Measurements from ENCODE around the gene CFAP65. TPM values are rescaled to one million over a fixed set of nuclear protein-coding genes. Genes with fewer than 3 reads are reported as not detected.

CFAP65 gene
- polyA plus RNA-seq, 1 experiment = not detected

DNA sequence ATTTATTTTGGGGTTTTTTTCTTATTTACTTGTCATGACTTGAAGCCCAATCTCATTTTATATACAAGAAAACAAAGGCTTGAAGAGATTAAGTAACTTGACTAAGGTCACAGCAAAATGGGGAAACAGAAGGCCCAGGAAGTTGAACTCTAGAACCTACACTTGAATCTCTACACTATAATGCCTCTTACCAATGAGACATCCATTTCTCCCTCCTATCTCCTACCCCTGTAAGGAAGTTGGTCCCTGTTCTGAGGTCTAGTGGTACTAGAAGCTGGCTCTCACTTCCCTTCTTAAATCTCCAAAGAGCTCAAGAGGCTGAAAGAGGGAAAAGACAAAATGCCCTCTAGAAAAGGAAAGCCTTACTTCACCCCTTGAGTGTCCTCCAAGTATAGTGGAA, 44.9 kb upstream of the CFAP65 start:
- POLR2A ChIA-PET = no interaction called here
- TF ChIP-seq, protein P1, sequence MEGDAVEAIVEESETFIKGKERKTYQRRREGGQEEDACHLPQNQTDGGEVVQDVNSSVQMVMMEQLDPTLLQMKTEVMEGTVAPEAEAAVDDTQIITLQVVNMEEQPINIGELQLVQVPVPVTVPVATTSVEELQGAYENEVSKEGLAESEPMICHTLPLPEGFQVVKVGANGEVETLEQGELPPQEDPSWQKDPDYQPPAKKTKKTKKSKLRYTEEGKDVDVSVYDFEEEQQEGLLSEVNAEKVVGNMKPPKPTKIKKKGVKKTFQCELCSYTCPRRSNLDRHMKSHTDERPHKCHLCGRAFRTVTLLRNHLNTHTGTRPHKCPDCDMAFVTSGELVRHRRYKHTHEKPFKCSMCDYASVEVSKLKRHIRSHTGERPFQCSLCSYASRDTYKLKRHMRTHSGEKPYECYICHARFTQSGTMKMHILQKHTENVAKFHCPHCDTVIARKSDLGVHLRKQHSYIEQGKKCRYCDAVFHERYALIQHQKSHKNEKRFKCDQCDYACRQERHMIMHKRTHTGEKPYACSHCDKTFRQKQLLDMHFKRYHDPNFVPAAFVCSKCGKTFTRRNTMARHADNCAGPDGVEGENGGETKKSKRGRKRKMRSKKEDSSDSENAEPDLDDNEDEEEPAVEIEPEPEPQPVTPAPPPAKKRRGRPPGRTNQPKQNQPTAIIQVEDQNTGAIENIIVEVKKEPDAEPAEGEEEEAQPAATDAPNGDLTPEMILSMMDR (IDR thresholded peaks at IDR 0.05; ENCODE audit: low read depth, low read length) = no peak
- H3K4me3 ChIP-seq (ENCODE audit: low read depth, low read length) = no peak overlapping the region
- no peaks in the 10 kb centered on the region; the same call in 1 of the 2 replicates for H3K9me3 ChIP-seq (ENCODE audit: control insufficient read depth, insufficient read depth, low read length)
- CTCF ChIA-PET = interaction anchor here (1.2 to 4.3 kb wide), 2 partner anchors 18 to 56 kb away, joined by 4 to 17 read pairs; no protein-coding TSS in a partner anchor
- no peak overlapping the region for H3K27ac ChIP-seq (ENCODE audit: low read depth, low read length)
- H3K27me3 ChIP-seq (ENCODE audit: control insufficient read depth, insufficient read depth, low read length) = no peaks in the 10 kb centered on the region
- no peak for DNase-seq (ENCODE audit: low read depth, low spot score)

DNA sequence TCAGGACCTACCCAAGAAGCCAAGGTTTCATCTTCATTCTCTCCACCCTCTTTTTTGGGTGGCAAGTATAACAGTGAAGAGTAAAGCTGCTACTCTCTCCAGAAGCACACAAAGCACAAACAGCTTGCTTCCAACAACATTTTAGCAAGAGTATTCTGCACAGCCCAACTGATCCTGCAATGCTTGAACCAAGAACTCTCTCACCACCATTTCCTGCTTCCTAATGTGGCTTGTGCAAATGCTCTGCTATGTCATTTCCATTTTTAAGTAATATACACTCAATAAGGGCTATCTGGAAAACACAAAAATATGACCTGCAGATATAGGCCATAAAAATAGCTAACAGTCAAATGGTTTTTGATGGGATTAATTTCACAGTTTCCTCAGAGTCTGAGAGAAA, 43.5 kb upstream of the CFAP65 start:
- POLR2A ChIA-PET = no interaction called here
- no peaks in the 10 kb centered on the region for H3K27me3 ChIP-seq (ENCODE audit: control insufficient read depth, insufficient read depth, low read length)

DNA sequence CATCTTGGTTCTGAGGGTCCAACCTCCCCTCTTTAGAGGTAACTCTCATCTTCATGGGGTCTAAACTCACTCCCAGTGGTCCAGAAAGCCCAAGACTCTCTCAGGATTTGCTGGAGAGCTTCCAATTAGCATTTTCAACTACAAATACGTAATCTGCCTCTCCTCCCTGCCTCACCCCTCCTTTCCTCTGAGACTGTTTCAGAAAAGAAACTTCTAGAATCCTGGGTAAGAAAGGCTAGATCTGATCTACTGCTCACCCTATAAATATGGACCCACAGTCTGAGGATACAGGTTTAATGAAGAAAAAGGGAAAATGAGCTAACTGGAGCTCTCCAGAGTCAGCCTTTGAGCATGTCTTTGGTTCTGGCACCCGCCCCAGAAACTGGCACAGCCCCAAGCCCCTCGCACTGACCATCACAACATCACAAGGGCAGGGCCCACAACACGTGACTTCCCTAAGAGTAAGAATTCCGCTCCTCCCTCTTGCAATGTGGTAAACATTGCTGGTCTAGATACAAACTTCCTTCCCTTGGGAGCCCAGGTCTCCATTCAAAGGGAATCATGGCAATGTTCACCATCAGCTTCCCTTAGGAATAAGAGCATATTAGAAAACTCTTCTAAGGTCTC, 41.1 kb upstream of the CFAP65 start:
- ChIA-PET POLR2A (no interaction called here), CTCF (interaction anchor here (0.6 to 1.9 kb wide), 7 partner anchors 9 to 77 kb away, joined by 3 to 5 read pairs (median 3); no protein-coding TSS in a partner anchor)

More for the DNA sequence above, 43.5 kb upstream of the CFAP65 start:
- no peaks in the 10 kb centered on the region; the same call in 1 of the 2 replicates for H3K9me3 ChIP-seq (ENCODE audit: control insufficient read depth, insufficient read depth, low read length)
- DNase-seq (ENCODE audit: low read depth, low spot score) = no peak
- no peak overlapping the region for H3K4me3 ChIP-seq (ENCODE audit: low read depth, low read length)
- no peak overlapping the region for H3K27ac ChIP-seq (ENCODE audit: low read depth, low read length)
- TF ChIP-seq, protein P1 (IDR thresholded peaks at IDR 0.05; ENCODE audit: low read depth, low read length) = no peak
- CTCF ChIA-PET = interaction anchor here (1.0 to 1.9 kb wide), 4 partner anchors 11 to 35 kb away, joined by 3 to 16 read pairs (median 6); no protein-coding TSS in a partner anchor

DNA sequence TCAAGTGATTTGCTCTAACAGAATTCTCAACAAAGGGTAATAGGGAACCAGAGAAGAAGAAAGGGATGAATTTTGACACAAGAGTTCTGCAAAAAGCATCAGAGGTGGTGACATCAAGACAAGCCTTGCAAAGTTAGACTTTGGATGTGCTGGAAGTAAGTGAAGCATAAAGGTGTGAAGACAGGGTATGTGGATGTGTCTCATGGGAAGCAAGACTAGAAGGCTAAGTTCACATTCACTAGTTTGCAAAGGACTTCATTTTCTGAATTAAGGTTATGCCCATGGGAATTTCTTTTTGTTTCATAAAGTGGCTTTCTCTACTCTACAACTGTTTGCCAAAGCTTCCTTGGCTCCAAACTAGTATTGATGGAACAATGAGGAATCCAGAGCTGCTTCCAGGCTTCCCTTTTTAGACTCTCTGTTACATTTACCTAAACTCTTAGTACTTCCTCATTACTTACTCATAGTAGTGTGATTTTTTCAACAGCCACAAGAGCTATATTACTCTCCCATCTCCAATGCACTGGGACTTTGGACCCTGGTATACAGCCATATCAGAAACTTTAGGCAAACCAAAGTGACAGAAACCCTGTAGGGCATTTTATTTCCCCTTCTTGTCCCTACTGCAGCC, 40.5 kb upstream of the CFAP65 start:
- Histone ChIP-seq H3K27ac (ENCODE audit: low read depth, low read length) (no peak overlapping the region), H3K9me3 (ENCODE audit: control insufficient read depth, insufficient read depth, low read length) (no peaks in the 10 kb centered on the region), H3K4me3 (ENCODE audit: low read depth, low read length) (no peak overlapping the region), H3K27me3 (ENCODE audit: control insufficient read depth, insufficient read depth, low read length) (no peaks in the 10 kb centered on the region)
- no peak for DNase-seq (ENCODE audit: low read depth, low spot score)
- ChIA-PET POLR2A (no interaction called here), CTCF (interaction anchor here (0.9 to 2.2 kb wide), 8 partner anchors 10 to 78 kb away, joined by 3 to 7 read pairs (median 4); no protein-coding TSS in a partner anchor)
- TF ChIP-seq, protein P1 (IDR thresholded peaks at IDR 0.05; ENCODE audit: low read depth, low read length) = no peak

More for the DNA sequence above, 41.1 kb upstream of the CFAP65 start:
- DNase-seq (ENCODE audit: low read depth, low spot score) = no peak
- Histone ChIP-seq H3K27me3 (ENCODE audit: control insufficient read depth, insufficient read depth, low read length) (no peaks in the 10 kb centered on the region), H3K4me3 (ENCODE audit: low read depth, low read length) (no peak overlapping the region), H3K9me3 (ENCODE audit: control insufficient read depth, insufficient read depth, low read length) (no peaks in the 10 kb centered on the region), H3K27ac (ENCODE audit: low read depth, low read length) (no peak overlapping the region)
- TF ChIP-seq, protein P1 (IDR thresholded peaks at IDR 0.05; ENCODE audit: low read depth, low read length) = no peak

DNA sequence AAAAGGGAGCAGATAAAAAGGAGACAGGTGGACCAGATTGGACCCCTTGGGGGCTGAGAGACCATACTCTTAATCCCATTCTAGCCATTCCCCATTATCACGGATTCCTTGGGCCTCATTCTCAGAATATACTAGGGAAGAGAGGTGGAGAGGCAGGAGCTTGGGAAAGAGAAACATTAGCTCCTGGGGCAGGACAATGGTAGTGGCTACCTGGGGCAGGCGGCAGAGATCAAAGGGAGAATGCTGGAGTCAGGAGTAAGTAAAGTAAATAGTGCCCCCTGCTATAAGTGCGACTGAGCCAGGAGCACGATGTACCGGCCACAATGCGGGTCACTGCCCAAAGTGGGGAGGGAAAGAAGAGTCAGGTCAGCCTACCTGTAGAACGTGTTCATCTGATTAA, 39.8 kb upstream of the CFAP65 start:
- TF ChIP-seq, protein P1 (IDR thresholded peaks at IDR 0.05; ENCODE audit: low read depth, low read length) = no peak
- ChIA-PET CTCF (interaction anchor here (0.6 to 2.2 kb wide), 9 partner anchors 10 to 86 kb away, joined by 3 to 13 read pairs (median 5); no protein-coding TSS in a partner anchor), POLR2A (no interaction called here)
- Histone ChIP-seq H3K27ac (ENCODE audit: low read depth, low read length) (no peak overlapping the region), H3K4me3 (ENCODE audit: low read depth, low read length) (no peak overlapping the region), H3K27me3 (ENCODE audit: control insufficient read depth, insufficient read depth, low read length) (no peaks in the 10 kb centered on the region), H3K9me3 (ENCODE audit: control insufficient read depth, insufficient read depth, low read length) (no peaks in the 10 kb centered on the region)
- no peak for DNase-seq (ENCODE audit: low read depth, low spot score)

All from AG04450 (cell line).